Measurements from ENCODE around the gene BRD1. TPM values are rescaled to one million over a fixed set of nuclear protein-coding genes. Genes with fewer than 3 reads are reported as not detected.
"Not testable (repeated sequence)": the region's sequence is repeated elsewhere in the genome, so short reads cannot be mapped to it uniquely, and the experiment has no call there.

BRD1 gene
- total RNA-seq, 2 experiments from 2014 or later, result 26.0 to 27.0 TPM

GRCh38 chr22:49789289-49790141 is 38.2 kb downstream of the BRD1 start:
- CTCF ChIA-PET, result interaction anchor here (0.5 to 1.0 kb wide), 2 partner anchors 68 to 120 kb away, joined by 3 read pairs; no protein-coding TSS in a partner anchor
- intact Hi-C loops (cut with micrococcal nuclease), result loop anchor here (5.0 kb wide), 1 partner anchor 63 kb away; the partner anchor contains the start of gene ZBED4
- Mint-ChIP-seq H3K27ac (peak overlapping the region; percentile 70), H3K27me3 (ENCODE audit: low read depth) (no peaks in the 10 kb centered on the region), H3K9me3 (no peaks in the 10 kb centered on the region), H3K36me3 (ENCODE audit: low read depth) (peaks cover 36% of the 10 kb centered on the region), H3K4me3 (peak overlapping the region; percentile 28), H3K4me1 (ENCODE audit: low read depth) (peaks cover 40% of the 10 kb centered on the region)
- DNase-seq, result peak; percentile 67

GRCh38 chr22:49788504-49788903 is 39.2 kb downstream of the BRD1 start:
- intact Hi-C loops (cut with micrococcal nuclease), result loop anchor here (5.0 kb wide), 1 partner anchor 64 kb away; the partner anchor contains the start of gene ZBED4
- Mint-ChIP-seq H3K27ac (peak overlapping the region; percentile 70), H3K27me3 (ENCODE audit: low read depth) (no peaks in the 10 kb centered on the region), H3K9me3 (no peaks in the 10 kb centered on the region), H3K4me3 (no peak overlapping the region), H3K4me1 (ENCODE audit: low read depth) (peaks cover 43% of the 10 kb centered on the region), H3K36me3 (ENCODE audit: low read depth) (peaks cover 35% of the 10 kb centered on the region)
- CTCF ChIA-PET, result no interaction called here
- DNase-seq, result peak; percentile 25

GRCh38 chr22:49787861-49788260 is 39.8 kb downstream of the BRD1 start:
- Mint-ChIP-seq H3K27me3 (ENCODE audit: low read depth) (no peaks in the 10 kb centered on the region), H3K27ac (no peak overlapping the region), H3K4me3 (no peak overlapping the region), H3K9me3 (no peaks in the 10 kb centered on the region), H3K4me1 (ENCODE audit: low read depth) (peaks cover 46% of the 10 kb centered on the region), H3K36me3 (ENCODE audit: low read depth) (peaks cover 32% of the 10 kb centered on the region)
- CTCF ChIA-PET, result no interaction called here
- no peak for DNase-seq
- intact Hi-C loops (cut with micrococcal nuclease), result loop anchor here (5.0 kb wide), 1 partner anchor 64 kb away; the partner anchor contains the start of gene ZBED4

GRCh38 chr22:49786976-49787706 is 40.5 kb downstream of the BRD1 start:
- DNase-seq, result no peak
- Mint-ChIP-seq H3K4me1 (ENCODE audit: low read depth) (peaks cover 46% of the 10 kb centered on the region), H3K4me3 (no peak overlapping the region), H3K36me3 (ENCODE audit: low read depth) (peaks cover 26% of the 10 kb centered on the region), H3K9me3 (no peaks in the 10 kb centered on the region), H3K27me3 (ENCODE audit: low read depth) (no peaks in the 10 kb centered on the region), H3K27ac (no peak overlapping the region)
- CTCF ChIA-PET, result no interaction called here
- intact Hi-C loops (cut with micrococcal nuclease), result loop anchor here (5.0 kb wide), 1 partner anchor 65 kb away; the partner anchor contains the start of gene ZBED4

- no peak overlapping the region for H3K27ac Mint-ChIP-seq
- no peak overlapping the region for H3K4me3 Mint-ChIP-seq
- H3K9me3 Mint-ChIP-seq, result no peaks in the 10 kb centered on the region
- peaks cover 44% of the 10 kb centered on the region for H3K4me1 Mint-ChIP-seq (ENCODE audit: low read depth)
- no peak for DNase-seq
- CTCF ChIA-PET, result no interaction called here
- intact Hi-C loops (cut with micrococcal nuclease), result loop anchor here (5.0 kb wide), 1 partner anchor 66 kb away; the partner anchor contains the start of gene ZBED4
- peaks cover 24% of the 10 kb centered on the region for H3K36me3 Mint-ChIP-seq (ENCODE audit: low read depth)
- no peaks in the 10 kb centered on the region for H3K27me3 Mint-ChIP-seq (ENCODE audit: low read depth)
Observed at GRCh38 chr22:49785841-49786471, 41.7 kb downstream of the BRD1 start.

GRCh38 chr22:49785046-49785521 is 42.6 kb downstream of the BRD1 start:
- no peak for DNase-seq
- H3K27ac Mint-ChIP-seq, result no peak overlapping the region
- H3K36me3 Mint-ChIP-seq (ENCODE audit: low read depth), result peaks cover 21% of the 10 kb centered on the region
- intact Hi-C loops (cut with micrococcal nuclease), result loop anchor here (5.0 kb wide), 1 partner anchor 67 kb away; the partner anchor contains the start of gene ZBED4
- no peak overlapping the region for H3K4me3 Mint-ChIP-seq
- peaks cover 35% of the 10 kb centered on the region for H3K4me1 Mint-ChIP-seq (ENCODE audit: low read depth)
- CTCF ChIA-PET, result no interaction called here
- no peaks in the 10 kb centered on the region for H3K27me3 Mint-ChIP-seq (ENCODE audit: low read depth)
- H3K9me3 Mint-ChIP-seq, result no peaks in the 10 kb centered on the region

GRCh38 chr22:49784630-49784971 is 43.1 kb downstream of the BRD1 start:
- intact Hi-C loops (cut with micrococcal nuclease), result no loop called here
- Mint-ChIP-seq H3K27me3 (ENCODE audit: low read depth) (no peaks in the 10 kb centered on the region), H3K4me3 (no peak overlapping the region), H3K36me3 (ENCODE audit: low read depth) (peaks cover 21% of the 10 kb centered on the region), H3K27ac (no peak overlapping the region), H3K9me3 (no peaks in the 10 kb centered on the region), H3K4me1 (ENCODE audit: low read depth) (peaks cover 30% of the 10 kb centered on the region)
- DNase-seq, result no peak
- CTCF ChIA-PET, result no interaction called here

GRCh38 chr22:49783926-49784629 is 43.6 kb downstream of the BRD1 start:
- no peak for DNase-seq
- Mint-ChIP-seq H3K27ac (no peak overlapping the region), H3K9me3 (no peaks in the 10 kb centered on the region), H3K4me3 (no peak overlapping the region), H3K27me3 (ENCODE audit: low read depth) (no peaks in the 10 kb centered on the region), H3K36me3 (ENCODE audit: low read depth) (peaks cover 19% of the 10 kb centered on the region), H3K4me1 (ENCODE audit: low read depth) (peaks cover 25% of the 10 kb centered on the region)
- CTCF ChIA-PET, result no interaction called here
- intact Hi-C loops (cut with micrococcal nuclease), result no loop called here

- Mint-ChIP-seq H3K36me3 (ENCODE audit: low read depth) (peaks cover 17% of the 10 kb centered on the region), H3K27ac (no peak overlapping the region), H3K27me3 (ENCODE audit: low read depth) (no peaks in the 10 kb centered on the region), H3K9me3 (no peaks in the 10 kb centered on the region), H3K4me3 (no peak overlapping the region), H3K4me1 (ENCODE audit: low read depth) (peaks cover 17% of the 10 kb centered on the region)
- DNase-seq, result no peak
- intact Hi-C loops (cut with micrococcal nuclease), result no loop called here
- CTCF ChIA-PET, result no interaction called here
Observed at GRCh38 chr22:49783036-49783746, 44.5 kb downstream of the BRD1 start.

- peaks cover 11% of the 10 kb centered on the region for H3K36me3 Mint-ChIP-seq (ENCODE audit: low read depth)
- H3K27me3 Mint-ChIP-seq (ENCODE audit: low read depth); intact Hi-C loops (cut with micrococcal nuclease); H3K4me1 Mint-ChIP-seq (ENCODE audit: low read depth); CTCF ChIA-PET; DNase-seq; H3K27ac Mint-ChIP-seq; H3K4me3 Mint-ChIP-seq; H3K9me3 Mint-ChIP-seq: not testable (repeated sequence)
Observed at GRCh38 chr22:49781886-49782285, 45.8 kb downstream of the BRD1 start.

GRCh38 chr22:49781289-49781782 is 46.3 kb downstream of the BRD1 start:
- intact Hi-C loops (cut with micrococcal nuclease), result no loop called here
- H3K36me3 Mint-ChIP-seq (ENCODE audit: low read depth), result peaks cover 8% of the 10 kb centered on the region
- no peak overlapping the region for H3K4me3 Mint-ChIP-seq
- no peaks in the 10 kb centered on the region for H3K9me3 Mint-ChIP-seq
- no peaks in the 10 kb centered on the region for H3K27me3 Mint-ChIP-seq (ENCODE audit: low read depth)
- CTCF ChIA-PET, result no interaction called here
- DNase-seq, result no peak
- no peak overlapping the region for H3K27ac Mint-ChIP-seq
- H3K4me1 Mint-ChIP-seq (ENCODE audit: low read depth), result peaks cover 10% of the 10 kb centered on the region

Data from activated naive CD4-positive, alpha-beta T cell treated with anti-CD3 and anti-CD28 coated beads for 36 hours (primary cell).